HFFc6 (cell line): ENCODE results near the gene STRIP1. TPM values are rescaled to one million over a fixed set of nuclear protein-coding genes. Genes with fewer than 3 reads are reported as not detected.

Experiments
- DNase-seq: peaks from one replicate; pipeline ENCODE4 v3.0.0-alpha.2; 2018
- H3K27ac Mint-ChIP-seq: 2 replicates; pipeline ENCODE4 v1.8.0; 2020; ENCODE audit warnings: mild to moderate bottlenecking, mixed read lengths
- H3K27me3 Mint-ChIP-seq: 2 replicates; pipeline ENCODE4 v1.8.0; 2021; ENCODE audit warnings: mild to moderate bottlenecking, moderate library complexity, mixed read lengths; ENCODE audit not compliant: insufficient read depth
- H3K36me3 Mint-ChIP-seq: 2 replicates; pipeline ENCODE4 v1.8.0; 2021; ENCODE audit warnings: low read depth, mixed read lengths
- H3K4me1 Mint-ChIP-seq: 2 replicates; pipeline ENCODE4 v1.8.0; 2020; ENCODE audit warnings: low read depth, mixed read lengths
- H3K4me3 Mint-ChIP-seq: 2 replicates; pipeline ENCODE4 v1.8.0; 2020; ENCODE audit warnings: mild to moderate bottlenecking, moderate library complexity, mixed read lengths
- H3K9me3 Mint-ChIP-seq: 2 replicates; pipeline ENCODE4 v1.8.0; 2020; ENCODE audit warnings: mild to moderate bottlenecking, mixed read lengths
- total RNA-seq, 6 experiments: library from RNA; stranded (reverse); fragmentation: NEBNext Ultra II Directional; extraction: Animal tissue kit (Norgen Biotek cat#: 25700); gene quantifications; 2 replicates in 1 of 6; 3 replicates in 5 of 6; pipeline ENCODE4 v1.2.3, GENCODE V29; 2021
- TF ChIP-seq, protein P1 (sequence below): fragments of 200-600 bp; sonication (generic); IDR thresholded peaks from 2 replicates; pipeline ENCODE4 v1.5.0; 2021; ENCODE audit warnings: antibody characterized with exemption, mild to moderate bottlenecking

STRIP1 gene
- total RNA-seq, 6 experiments from 2014 or later, result 33.2 to 48.4 (median 36.8) TPM

GRCh38 chr1:110050602-110051261, 16.3 kb downstream of the STRIP1 start:
- peaks cover 60% of the 10 kb centered on the region for H3K36me3 Mint-ChIP-seq

DNA sequence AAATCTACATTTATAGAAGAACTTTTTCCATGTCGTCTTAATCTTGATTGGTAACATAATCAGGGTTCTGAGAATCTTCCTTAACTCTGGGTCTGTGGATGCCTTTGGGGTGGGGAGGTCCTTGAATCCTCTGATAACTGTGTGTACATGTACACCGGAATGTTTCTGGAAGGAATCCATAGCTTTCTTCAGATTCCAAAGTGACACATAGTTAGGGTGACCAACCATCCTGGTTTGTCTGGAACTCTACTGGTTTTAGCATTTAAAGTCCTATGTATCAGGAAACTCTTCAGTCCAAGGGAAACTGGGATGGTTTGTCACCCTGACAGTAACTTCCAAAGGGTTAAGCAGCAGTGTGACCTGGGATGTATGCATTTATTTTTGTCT, 16.8 kb downstream of the STRIP1 start:
- peak; percentile 75 for DNase-seq
- H3K4me3 Mint-ChIP-seq, result peak overlapping the region; percentile 9
- TF ChIP-seq, protein P1, sequence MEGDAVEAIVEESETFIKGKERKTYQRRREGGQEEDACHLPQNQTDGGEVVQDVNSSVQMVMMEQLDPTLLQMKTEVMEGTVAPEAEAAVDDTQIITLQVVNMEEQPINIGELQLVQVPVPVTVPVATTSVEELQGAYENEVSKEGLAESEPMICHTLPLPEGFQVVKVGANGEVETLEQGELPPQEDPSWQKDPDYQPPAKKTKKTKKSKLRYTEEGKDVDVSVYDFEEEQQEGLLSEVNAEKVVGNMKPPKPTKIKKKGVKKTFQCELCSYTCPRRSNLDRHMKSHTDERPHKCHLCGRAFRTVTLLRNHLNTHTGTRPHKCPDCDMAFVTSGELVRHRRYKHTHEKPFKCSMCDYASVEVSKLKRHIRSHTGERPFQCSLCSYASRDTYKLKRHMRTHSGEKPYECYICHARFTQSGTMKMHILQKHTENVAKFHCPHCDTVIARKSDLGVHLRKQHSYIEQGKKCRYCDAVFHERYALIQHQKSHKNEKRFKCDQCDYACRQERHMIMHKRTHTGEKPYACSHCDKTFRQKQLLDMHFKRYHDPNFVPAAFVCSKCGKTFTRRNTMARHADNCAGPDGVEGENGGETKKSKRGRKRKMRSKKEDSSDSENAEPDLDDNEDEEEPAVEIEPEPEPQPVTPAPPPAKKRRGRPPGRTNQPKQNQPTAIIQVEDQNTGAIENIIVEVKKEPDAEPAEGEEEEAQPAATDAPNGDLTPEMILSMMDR, result no peak
- H3K36me3 Mint-ChIP-seq, result peaks cover 63% of the 10 kb centered on the region
- H3K27me3 Mint-ChIP-seq, result peaks cover 4% of the 10 kb centered on the region
- H3K9me3 Mint-ChIP-seq, result no peaks in the 10 kb centered on the region
- peak overlapping the region; percentile 90 for H3K27ac Mint-ChIP-seq
- peaks cover 82% of the 10 kb centered on the region for H3K4me1 Mint-ChIP-seq

More at GRCh38 chr1:110050602-110051261, 16.3 kb downstream of the STRIP1 start:
- Mint-ChIP-seq H3K27me3 (peaks cover 4% of the 10 kb centered on the region), H3K4me1 (peaks cover 76% of the 10 kb centered on the region), H3K9me3 (no peaks in the 10 kb centered on the region), H3K4me3 (peak overlapping the region; percentile 9; the same call in 1 of the 2 replicates), H3K27ac (peak overlapping the region; percentile 90)
- peak; percentile 60 for DNase-seq
- TF ChIP-seq, protein P1, result no peak

GRCh38 chr1:110053552-110054428, 19.4 kb downstream of the STRIP1 start:
- Mint-ChIP-seq H3K9me3 (no peaks in the 10 kb centered on the region), H3K4me3 (peak overlapping the region; percentile 31; the same call in 1 of the 2 replicates), H3K4me1 (peaks cover 97% of the 10 kb centered on the region), H3K36me3 (peaks cover 57% of the 10 kb centered on the region), H3K27ac (peak overlapping the region; percentile 90), H3K27me3 (peaks cover 2% of the 10 kb centered on the region)
- DNase-seq, result no peak
- TF ChIP-seq, protein P1, result peak; percentile 97

DNA sequence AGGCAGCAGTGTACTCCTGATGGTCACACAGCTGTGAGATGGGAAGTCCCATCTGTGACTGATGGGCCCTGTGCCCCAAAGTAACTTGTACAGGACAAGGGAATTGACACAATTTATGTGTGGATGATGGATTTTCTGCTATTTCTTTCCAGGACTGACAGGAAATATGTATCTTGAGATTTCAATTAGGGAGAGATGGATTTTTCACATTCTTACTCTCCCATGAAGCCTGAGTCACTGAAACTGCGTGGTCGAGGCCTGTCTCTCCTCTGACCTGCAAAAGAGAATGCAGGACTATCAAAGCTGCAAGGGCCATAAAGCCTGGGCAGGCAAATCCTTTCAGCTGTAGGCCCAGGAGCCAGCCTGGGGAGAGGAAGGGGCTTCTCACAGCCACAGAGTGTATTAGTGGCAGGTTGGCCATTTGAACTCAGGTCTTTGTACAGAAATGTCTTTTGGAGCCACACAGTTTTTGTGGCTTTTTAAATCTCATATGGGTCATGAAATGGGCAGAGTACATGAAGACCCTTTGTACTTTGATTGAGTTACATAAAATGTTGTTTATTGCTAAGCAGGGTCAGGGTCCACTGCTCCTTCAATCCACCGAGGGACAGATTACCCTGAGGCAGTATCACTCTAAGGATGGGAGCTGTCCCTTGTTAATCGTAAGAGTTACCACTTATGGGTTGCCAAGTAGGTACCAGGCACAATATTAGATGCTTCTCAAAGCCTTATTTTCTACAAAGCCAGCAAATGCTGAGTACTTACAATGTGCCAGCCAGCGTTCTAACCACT, 21.3 kb downstream of the STRIP1 start:
- Mint-ChIP-seq H3K27me3 (peaks cover 2% of the 10 kb centered on the region), H3K4me3 (peak overlapping the region; percentile 61), H3K9me3 (no peaks in the 10 kb centered on the region), H3K27ac (peak overlapping the region; percentile 90), H3K36me3 (peaks cover 67% of the 10 kb centered on the region), H3K4me1 (peaks cover 96% of the 10 kb centered on the region)
- TF ChIP-seq, protein P1, result no peak
- peak; percentile 57 for DNase-seq

DNA sequence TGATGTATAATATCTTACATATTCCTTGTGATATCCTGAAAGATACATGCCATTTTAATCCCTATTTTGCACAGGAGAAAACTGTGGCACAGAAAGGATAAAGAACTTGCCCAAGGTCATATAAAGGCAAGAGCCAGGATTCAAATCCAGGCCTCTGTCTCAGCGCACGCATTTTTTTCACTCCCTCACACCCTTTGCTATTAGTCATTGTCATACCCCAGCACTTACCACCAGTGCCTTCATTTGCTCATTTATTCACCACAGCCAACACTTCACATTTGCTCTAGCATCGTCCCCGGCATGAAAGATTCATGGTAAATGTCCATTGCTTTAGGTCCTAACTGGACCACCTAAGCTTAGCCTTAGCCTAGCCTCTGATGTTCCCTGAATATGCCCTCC, 21.9 kb downstream of the STRIP1 start:
- peaks cover 65% of the 10 kb centered on the region for H3K36me3 Mint-ChIP-seq
- H3K27me3 Mint-ChIP-seq, result peaks cover 2% of the 10 kb centered on the region
- TF ChIP-seq, protein P1, result no peak
- DNase-seq, result peak; percentile 44
- peaks cover 92% of the 10 kb centered on the region for H3K4me1 Mint-ChIP-seq
- H3K4me3 Mint-ChIP-seq, result peak overlapping the region; percentile 49
- no peaks in the 10 kb centered on the region for H3K9me3 Mint-ChIP-seq
- peak overlapping the region; percentile 90 for H3K27ac Mint-ChIP-seq
